IPS DF 6.9 (cell line): ENCODE results near the gene SERINC3.

Experiments used
- DNase-seq: peaks from one replicate; pipeline ENCODE4 v3.0.0-alpha.2; 2013; ENCODE audit warnings: low read depth, low spot score
- H3K27ac ChIP-seq: one replicate; pipeline ENCODE4 v1.5.1; 2013; ENCODE audit warnings: low read length, control low read depth
- H3K27me3 ChIP-seq: 2 replicates; pipeline ENCODE4 v1.6.1; 2013; ENCODE audit warnings: mild to moderate bottlenecking, low read length; ENCODE audit not compliant: control insufficient read depth, insufficient read depth
- H3K36me3 ChIP-seq: 2 replicates; pipeline ENCODE4 v1.6.1; 2013; ENCODE audit warnings: low read length; ENCODE audit not compliant: control insufficient read depth, insufficient read depth
- H3K4me1 ChIP-seq: 2 replicates; pipeline ENCODE4 v1.6.1; 2013; ENCODE audit warnings: low read length; ENCODE audit not compliant: control insufficient read depth, insufficient read depth
- H3K4me3 ChIP-seq: 2 replicates; pipeline ENCODE4 v1.5.1; 2013; ENCODE audit warnings: mild to moderate bottlenecking, low read length
- H3K9me3 ChIP-seq: 2 replicates; pipeline ENCODE4 v1.6.1; 2013; ENCODE audit warnings: low read length, inconsistent platforms; ENCODE audit not compliant: control insufficient read depth, insufficient read depth
- WGBS: extraction: QIAGEN DNeasy Blood & Tissue Kit; methylation state at CpG from one replicate; pipeline ENCODE4 v1.1.7; 2013; ENCODE audit warnings: mixed read lengths, missing lambda C conversion rate; ENCODE audit not compliant: insufficient read length, insufficient coverage; 5-methylcytosine and 5-hydroxymethylcytosine counted together

Gene SERINC3

DNA sequence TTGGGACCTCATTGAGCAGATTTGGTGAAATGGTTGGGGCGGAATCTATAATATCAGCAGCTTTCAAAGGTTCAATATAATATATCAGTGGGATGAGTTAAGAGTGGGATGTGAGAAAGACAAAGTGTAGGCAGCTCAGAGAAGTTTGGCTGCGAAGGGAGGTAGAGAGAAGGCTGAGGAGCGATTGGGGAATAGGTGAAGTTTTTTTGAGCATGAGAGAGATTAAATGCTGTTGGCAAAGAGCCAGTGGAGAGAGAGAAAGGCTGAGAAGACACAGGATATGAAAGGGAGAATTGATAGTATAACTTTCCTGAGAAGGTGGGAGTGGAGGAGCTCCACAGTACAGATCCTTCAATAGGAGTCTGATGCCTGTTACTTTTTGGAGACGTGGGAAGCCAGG lies 12.1 kb upstream of the SERINC3 start:
- 100% methylated on average over 2 of the region's 4 CpGs for WGBS
- no peaks in the 10 kb centered on the region for H3K27me3 ChIP-seq
- no peaks in the 10 kb centered on the region for H3K4me1 ChIP-seq
- no peak overlapping the region for H3K27ac ChIP-seq
- no peaks in the 10 kb centered on the region for H3K36me3 ChIP-seq
- H3K4me3 ChIP-seq, result no peak overlapping the region
- no peaks in the 10 kb centered on the region for H3K9me3 ChIP-seq
- DNase-seq, result no peak

DNA sequence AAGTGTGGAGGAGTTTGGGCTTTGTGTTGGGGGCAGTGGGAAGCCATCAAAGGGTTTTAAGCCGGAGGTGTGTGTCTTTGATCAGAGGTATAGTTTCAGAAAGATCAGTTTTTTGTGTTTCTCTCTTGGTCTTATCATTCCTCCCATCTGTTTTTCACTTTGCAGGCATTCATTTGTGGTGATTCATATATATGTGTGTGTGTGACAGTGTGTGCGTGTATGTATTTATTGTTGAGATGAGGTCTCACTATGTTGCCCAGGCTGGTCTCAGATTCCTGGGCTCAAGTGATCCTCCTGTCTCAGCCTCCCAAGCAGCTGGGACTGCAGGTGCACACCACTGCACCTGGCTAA lies 11.1 kb upstream of the SERINC3 start:
- Histone ChIP-seq H3K27me3 (no peaks in the 10 kb centered on the region), H3K9me3 (no peaks in the 10 kb centered on the region), H3K4me3 (no peak overlapping the region), H3K4me1 (no peaks in the 10 kb centered on the region), H3K36me3 (no peaks in the 10 kb centered on the region), H3K27ac (no peak overlapping the region)
- no peak for DNase-seq
- WGBS, result no CpG with 5 or more reads among the region's 2 CpGs

DNA sequence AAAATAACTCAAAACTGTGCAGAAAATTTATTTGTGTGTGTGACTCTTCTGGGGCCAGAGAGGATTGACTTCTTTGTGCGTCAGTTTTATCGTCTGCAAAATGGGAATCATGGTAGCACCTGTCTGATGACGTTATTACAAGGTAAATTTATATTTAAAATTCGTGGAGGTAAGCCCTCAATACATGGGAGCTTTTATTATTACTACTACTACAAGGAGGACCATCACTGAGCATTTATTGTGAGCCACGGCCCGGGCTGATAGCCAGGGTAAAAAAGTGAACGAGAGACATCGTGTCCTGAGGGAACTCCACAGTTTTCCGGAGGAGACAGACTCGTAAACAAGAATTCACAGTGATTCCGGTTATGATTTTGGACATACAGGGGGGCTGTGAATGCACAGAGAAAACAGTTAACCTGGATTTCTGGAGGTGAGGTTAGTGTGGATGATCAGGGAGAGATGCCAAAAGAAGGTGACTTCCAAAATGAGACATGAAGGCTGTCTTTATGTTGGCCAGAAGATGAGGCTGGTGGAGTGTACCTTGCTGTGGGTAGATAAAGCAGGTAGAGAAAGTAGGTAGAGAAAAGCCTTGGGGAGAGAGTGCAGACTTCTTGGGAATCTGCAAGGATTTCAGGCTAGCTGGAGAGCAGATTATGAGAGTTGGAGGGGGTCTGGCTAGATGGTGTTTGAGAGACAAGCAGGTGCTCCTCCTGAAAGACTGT lies 10.6 kb upstream of the SERINC3 start:
- H3K27ac ChIP-seq, result no peak overlapping the region
- no peaks in the 10 kb centered on the region for H3K36me3 ChIP-seq
- H3K4me1 ChIP-seq, result no peaks in the 10 kb centered on the region
- DNase-seq, result no peak
- H3K4me3 ChIP-seq, result peak overlapping the region; percentile 77; the same call in 1 of the 2 replicates
- H3K27me3 ChIP-seq, result no peaks in the 10 kb centered on the region
- no peaks in the 10 kb centered on the region for H3K9me3 ChIP-seq
- no CpG with 5 or more reads among the region's 11 CpGs for WGBS

DNA sequence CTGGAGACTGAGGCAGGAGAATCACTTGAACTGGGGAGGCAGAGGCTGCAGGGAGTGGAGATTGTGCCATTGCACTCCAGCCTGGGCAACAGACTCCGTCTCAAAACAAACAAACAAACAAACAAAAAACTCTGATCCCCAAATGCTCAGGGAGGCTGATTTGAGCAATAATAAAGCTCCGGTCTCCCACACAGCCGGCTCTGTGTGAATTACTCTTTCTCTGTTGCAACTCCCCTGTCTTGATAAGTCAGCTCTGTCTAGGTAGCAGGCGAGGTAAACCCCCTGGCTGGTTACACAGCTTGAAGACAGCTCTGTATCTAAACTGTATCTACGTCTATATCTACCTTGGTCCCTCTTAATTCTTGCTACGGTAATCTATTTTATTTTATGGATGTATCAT lies 6.4 kb upstream of the SERINC3 start:
- H3K9me3 ChIP-seq, result no peaks in the 10 kb centered on the region
- H3K27me3 ChIP-seq, result no peaks in the 10 kb centered on the region
- H3K36me3 ChIP-seq, result no peaks in the 10 kb centered on the region
- H3K4me1 ChIP-seq, result peaks cover 3% of the 10 kb centered on the region
- H3K4me3 ChIP-seq, result no peak overlapping the region
- WGBS, result no CpG with 5 or more reads among the region's 6 CpGs
- no peak for DNase-seq
- H3K27ac ChIP-seq, result no peak overlapping the region

DNA sequence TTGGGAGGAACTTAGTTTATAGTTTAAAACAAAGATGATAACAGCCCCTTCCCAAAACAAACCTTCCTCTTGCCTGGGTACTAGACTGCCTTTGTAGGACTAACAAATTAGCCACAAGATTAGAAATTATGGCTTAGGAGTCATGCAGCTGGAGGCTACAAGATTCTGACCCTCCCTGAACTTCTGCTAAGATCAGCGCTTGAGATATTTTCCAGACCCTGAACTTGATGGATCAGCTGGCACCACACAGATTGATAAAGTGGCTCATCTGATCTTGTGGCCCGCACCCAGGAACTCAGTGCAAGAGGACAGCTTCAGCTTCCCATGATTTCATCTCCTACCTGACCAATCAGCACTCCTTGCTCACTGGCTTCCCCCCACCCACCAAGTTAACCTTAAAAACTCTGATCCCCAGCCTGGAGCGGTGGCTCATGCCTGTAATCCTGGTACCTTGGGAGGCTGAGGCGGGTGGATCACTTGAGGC lies 5.9 kb upstream of the SERINC3 start:
- H3K36me3 ChIP-seq, result no peaks in the 10 kb centered on the region
- WGBS, result no CpG with 5 or more reads among the region's 4 CpGs
- no peak overlapping the region for H3K4me3 ChIP-seq
- H3K27me3 ChIP-seq, result no peaks in the 10 kb centered on the region
- no peak overlapping the region for H3K27ac ChIP-seq
- H3K9me3 ChIP-seq, result no peaks in the 10 kb centered on the region
- no peak for DNase-seq
- H3K4me1 ChIP-seq, result peaks cover 3% of the 10 kb centered on the region

DNA sequence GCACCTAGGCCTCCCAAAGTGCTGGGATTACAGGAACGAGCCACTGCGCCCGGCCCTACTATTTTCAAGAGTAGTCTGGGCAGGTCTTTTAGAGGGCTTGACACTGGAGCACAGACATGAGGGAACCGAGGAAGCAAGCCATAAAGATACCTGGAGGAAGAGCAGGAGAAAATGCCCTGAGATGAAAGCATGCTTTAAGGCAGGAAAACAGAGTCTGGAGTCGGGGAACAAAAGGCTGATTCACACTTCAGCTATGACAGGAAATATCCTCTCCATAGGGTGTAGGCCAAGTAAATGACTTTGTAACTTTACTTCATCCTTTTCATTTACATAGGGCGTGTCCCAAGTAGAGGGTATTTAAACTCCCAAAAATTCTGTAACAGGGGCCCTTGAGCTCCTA lies 4.3 kb upstream of the SERINC3 start:
- Histone ChIP-seq H3K27me3 (no peaks in the 10 kb centered on the region), H3K27ac (no peak overlapping the region), H3K36me3 (no peaks in the 10 kb centered on the region), H3K4me1 (peaks cover 3% of the 10 kb centered on the region), H3K9me3 (no peaks in the 10 kb centered on the region), H3K4me3 (no peak overlapping the region)
- WGBS, result no CpG with 5 or more reads among the region's 6 CpGs
- DNase-seq, result no peak

DNA sequence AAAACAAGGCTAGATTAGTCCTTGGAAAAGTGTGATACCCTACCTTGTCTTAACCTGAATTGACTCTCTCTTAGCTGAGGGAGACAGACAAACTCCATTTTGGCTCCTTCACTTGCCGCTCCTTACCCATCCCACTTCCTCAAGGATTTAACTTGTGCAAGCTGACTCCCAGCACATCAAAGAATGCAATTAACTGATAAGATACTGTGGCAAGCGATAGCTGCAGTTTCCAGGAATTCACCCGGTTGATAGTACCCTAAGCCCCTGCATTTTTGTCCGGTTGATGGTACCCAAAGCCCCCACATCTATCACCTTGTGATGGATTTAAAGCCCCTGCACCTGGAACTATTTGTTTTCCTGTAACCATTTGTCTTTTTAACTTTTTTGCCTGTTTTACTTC lies 1.9 kb upstream of the SERINC3 start:
- no peak for DNase-seq
- H3K4me1 ChIP-seq, result peaks cover 3% of the 10 kb centered on the region
- WGBS, result no CpG with 5 or more reads among the region's 4 CpGs

DNA sequence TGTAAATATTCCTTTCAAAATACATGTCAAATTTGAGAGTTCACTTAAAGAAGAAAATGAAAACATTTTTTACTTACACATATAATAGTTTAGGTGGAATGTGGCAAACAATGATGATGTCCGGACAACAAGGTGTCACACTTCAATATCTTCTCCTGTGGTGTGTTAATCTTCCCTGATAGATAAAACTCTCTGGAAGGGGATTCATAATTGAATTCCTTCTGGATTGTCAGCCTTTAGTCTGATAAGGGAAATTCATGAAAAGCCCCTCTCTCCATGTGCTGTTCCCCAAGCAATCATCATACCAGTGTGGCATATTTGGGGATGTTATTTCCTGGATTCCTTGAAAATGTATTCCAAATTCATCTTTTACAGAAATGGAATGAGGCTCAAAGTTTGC lies 971 bp upstream of the SERINC3 start:
- Histone ChIP-seq H3K4me3 (no peak overlapping the region), H3K27me3 (no peaks in the 10 kb centered on the region), H3K4me1 (peaks cover 3% of the 10 kb centered on the region), H3K27ac (no peak overlapping the region), H3K9me3 (no peaks in the 10 kb centered on the region), H3K36me3 (no peaks in the 10 kb centered on the region)
- DNase-seq, result no peak
- WGBS, result no CpG with 5 or more reads among the region's 1 CpG

More for the DNA sequence above, 1.9 kb upstream of the SERINC3 start:
- Histone ChIP-seq H3K9me3 (no peaks in the 10 kb centered on the region), H3K4me3 (no peak overlapping the region), H3K36me3 (no peaks in the 10 kb centered on the region), H3K27me3 (no peaks in the 10 kb centered on the region), H3K27ac (no peak overlapping the region)

DNA sequence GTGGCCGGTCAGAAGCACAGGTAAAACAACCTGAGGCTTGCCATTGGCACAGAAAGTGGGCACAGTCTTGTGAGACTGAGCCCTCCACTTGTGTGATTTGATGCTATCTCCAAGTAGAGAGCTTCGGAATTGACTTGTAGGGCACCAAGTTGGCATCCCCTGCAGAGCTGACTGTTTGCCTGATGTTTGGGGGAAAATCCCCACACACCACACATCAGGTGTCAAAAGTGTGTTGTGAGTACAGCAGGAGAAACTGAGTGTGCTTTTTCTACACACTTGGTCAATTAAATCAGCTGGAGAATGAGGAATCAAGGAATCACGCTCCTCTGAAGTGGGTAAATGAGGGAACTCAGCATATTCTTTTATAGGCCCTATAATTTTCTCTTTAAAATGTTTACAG lies 989 bp downstream of the SERINC3 start:
- H3K27ac ChIP-seq, result no peak overlapping the region
- peaks cover 3% of the 10 kb centered on the region for H3K4me1 ChIP-seq
- no peaks in the 10 kb centered on the region for H3K27me3 ChIP-seq
- no CpG with 5 or more reads among the region's 3 CpGs for WGBS
- H3K36me3 ChIP-seq, result no peaks in the 10 kb centered on the region
- no peak for DNase-seq
- no peaks in the 10 kb centered on the region for H3K9me3 ChIP-seq
- H3K4me3 ChIP-seq, result no peak overlapping the region

DNA sequence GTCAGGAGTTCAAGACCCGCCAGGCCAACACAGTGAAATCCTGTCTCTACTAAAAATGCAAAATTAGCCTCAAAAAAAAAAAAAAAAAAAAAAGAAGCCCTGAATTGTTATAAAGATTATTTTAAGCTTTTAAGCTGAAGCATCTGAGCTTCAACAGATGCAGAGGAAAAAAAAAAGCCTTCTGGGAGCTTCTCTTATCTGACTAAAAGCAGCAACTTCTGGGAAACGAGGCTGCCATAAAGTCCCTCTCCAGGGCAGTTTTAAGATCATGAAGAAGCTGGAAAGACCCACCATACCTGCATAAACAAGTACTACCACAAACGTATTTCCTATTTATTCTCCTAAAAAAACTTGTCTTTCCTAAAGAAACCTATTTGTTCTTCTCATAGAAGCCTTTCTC lies 3.6 kb downstream of the SERINC3 start:
- no peaks in the 10 kb centered on the region for H3K4me1 ChIP-seq
- 100% methylated on average over 1 of the region's 3 CpGs for WGBS
- H3K9me3 ChIP-seq, result no peaks in the 10 kb centered on the region
- H3K27me3 ChIP-seq, result no peaks in the 10 kb centered on the region
- no peak for DNase-seq
- no peak overlapping the region for H3K27ac ChIP-seq
- no peak overlapping the region for H3K4me3 ChIP-seq
- H3K36me3 ChIP-seq, result no peaks in the 10 kb centered on the region

DNA sequence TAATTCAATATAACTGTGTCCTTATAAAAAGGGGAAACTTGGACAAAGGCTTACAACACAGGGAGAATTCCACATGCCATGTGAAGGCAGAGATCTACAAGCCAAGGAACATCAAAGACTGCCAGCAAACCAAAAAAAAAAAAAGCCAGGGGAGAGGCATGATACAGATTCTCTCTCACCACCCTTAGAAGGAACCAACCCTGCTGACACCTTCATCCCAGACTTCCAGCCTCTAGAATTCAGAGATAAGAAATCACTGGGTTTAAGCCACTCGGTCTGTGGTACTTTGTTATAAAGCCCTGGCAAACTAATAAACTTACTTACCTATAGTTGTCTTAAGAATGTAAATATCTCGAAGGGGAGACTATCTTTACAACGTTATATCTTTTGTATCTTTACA lies 4.4 kb downstream of the SERINC3 start:
- Histone ChIP-seq H3K4me3 (no peak overlapping the region), H3K4me1 (no peaks in the 10 kb centered on the region), H3K27me3 (no peaks in the 10 kb centered on the region), H3K27ac (no peak overlapping the region), H3K9me3 (no peaks in the 10 kb centered on the region), H3K36me3 (no peaks in the 10 kb centered on the region)
- WGBS, result no CpG with 5 or more reads among the region's 3 CpGs
- DNase-seq, result no peak
